H1 (cell line): ENCODE results near the gene HOXB5. TPM values are rescaled to one million over a fixed set of nuclear protein-coding genes. Genes with fewer than 3 reads are reported as not detected.

Experiments
- CTCF ChIA-PET: fragments of 300-600 bp; sonication (Branson Sonifier 250); formaldehyde crosslinking; loops from one replicate; lab custom pipeline; 2021; ENCODE audit not compliant: partially characterized antibody; lab: Charles Lee
- POLR2A ChIA-PET: fragments of 300-600 bp; sonication (Branson Sonifier 250); formaldehyde crosslinking; loops from one replicate; lab custom pipeline; 2021; ENCODE audit warnings: inconsistent platforms; ENCODE audit not compliant: partially characterized antibody; lab: Charles Lee
- DNase-seq, 2 experiments: peaks; one replicate each; pipeline versions ENCODE4 v3.0.0 to v3.0.0-alpha.2; 2010 to 2022; ENCODE audit warnings: low spot score in 2 of 2, low read depth in 1 of 2, mixed read lengths in 1 of 2
- FAIRE-seq: peaks from 2 replicates; lab custom pipeline; 2011; peaks lifted over from hg19 to GRCh38; lab: Jason Lieb, UNC
- H2AFZ ChIP-seq: 2 replicates; pipeline ENCODE4 v1.8.1; 2012; ENCODE audit warnings: low read length, inconsistent platforms
- H2AK5ac ChIP-seq: 2 replicates; pipeline ENCODE4 v1.6.1; 2013; ENCODE audit warnings: low read depth, low read length
- H2BK120ac ChIP-seq: replicated peaks from 2 replicates; pipeline ENCODE3; 2013; ENCODE audit warnings: low read depth, low read length, inconsistent platforms
- H2BK12ac ChIP-seq: 2 replicates; pipeline ENCODE4 v1.6.1; 2013; ENCODE audit warnings: low read depth, low read length
- H2BK15ac ChIP-seq: 2 replicates; pipeline ENCODE4 v1.6.1; 2013; ENCODE audit warnings: low read length
- H2BK20ac ChIP-seq: 2 replicates; pipeline ENCODE4 v1.6.1; 2013; ENCODE audit warnings: low read length
- H2BK5ac ChIP-seq: 2 replicates; pipeline ENCODE4 v1.6.1; 2013; ENCODE audit warnings: low read depth, low read length
- H3K14ac ChIP-seq: 2 replicates; pipeline ENCODE4 v1.6.1; 2013; ENCODE audit warnings: inconsistent platforms; ENCODE audit not compliant: insufficient read length
- H3K18ac ChIP-seq: 2 replicates; pipeline ENCODE4 v1.6.1; 2013; ENCODE audit warnings: low read length; ENCODE audit errors: extremely low read depth
- H3K23ac ChIP-seq: 2 replicates; pipeline ENCODE4 v1.6.1; 2013; ENCODE audit warnings: inconsistent platforms; ENCODE audit not compliant: insufficient read length
- H3K23me2 ChIP-seq: 2 replicates; pipeline ENCODE4 v1.6.1; 2013; ENCODE audit warnings: low read depth, low read length
- H3K27ac ChIP-seq: 2 replicates; pipeline ENCODE4 v1.6.1; 2011; ENCODE audit warnings: low read depth, low read length, inconsistent platforms
- H3K27me3 ChIP-seq, 4 experiments: replicated peaks in 1 of 4; 1 replicate in 1 of 4; 2 replicates in 3 of 4; pipeline versions ENCODE4 v1.6.1 to v1.8.1; 2011 to 2013; ENCODE audit warnings: low read length in 3 of 4, mild to moderate bottlenecking in 3 of 4, inconsistent platforms in 2 of 4, mixed read lengths in 2 of 4, moderate library complexity in 1 of 4; ENCODE audit not compliant: control insufficient read depth in 3 of 4, insufficient read depth in 3 of 4; ENCODE audit errors: extremely low read depth in 1 of 4
- H3K36me3 ChIP-seq, 4 experiments: 2 replicates each; pipeline versions ENCODE4 v1.6.1 to v1.8.1; 2011 to 2013; ENCODE audit warnings: mild to moderate bottlenecking in 4 of 4, low read length in 3 of 4, moderate library complexity in 2 of 4, control low read depth in 1 of 4, inconsistent platforms in 1 of 4; ENCODE audit not compliant: insufficient read depth in 4 of 4, control insufficient read depth in 2 of 4
- H3K4ac ChIP-seq: replicated peaks from 2 replicates; pipeline ENCODE3; 2013; ENCODE audit warnings: low read length, low read depth, mixed read lengths, inconsistent platforms; ENCODE audit not compliant: insufficient read length
- H3K4me1 ChIP-seq, 4 experiments: replicated peaks in 1 of 4; 1 replicate in 1 of 4; 2 replicates in 3 of 4; pipeline versions ENCODE4 v1.6.1 to v1.8.1; 2011 to 2013; ENCODE audit warnings: low read length in 3 of 4, inconsistent platforms in 2 of 4, mixed read lengths in 1 of 4; ENCODE audit not compliant: insufficient read depth in 4 of 4, control insufficient read depth in 3 of 4
- H3K4me2 ChIP-seq, 2 experiments: 2 replicates each; pipeline versions ENCODE4 v1.6.1 to v1.8.1; 2011 to 2013; ENCODE audit warnings: low read depth in 2 of 2, low read length in 2 of 2, control low read depth in 1 of 2, inconsistent platforms in 1 of 2, mild to moderate bottlenecking in 1 of 2; ENCODE audit not compliant: insufficient read depth in 1 of 2
- H3K4me3 ChIP-seq, 4 experiments: fragments of 200-600, 300-600 bp in 1 of 4; sonication (generic), shearing (Covaris generic), sonication (Bioruptor Twin) in 1 of 4; 2 replicates each; pipeline versions ENCODE4 v1.5.1 to v1.8.1; 2011 to 2016; ENCODE audit warnings: low read length in 4 of 4, low read depth in 3 of 4, control low read depth in 2 of 4, inconsistent platforms in 2 of 4, mild to moderate bottlenecking in 2 of 4, mixed read lengths in 1 of 4, moderate library complexity in 1 of 4; ENCODE audit not compliant: insufficient read depth in 2 of 4; ENCODE audit errors: extremely low read depth in 1 of 4
- H3K56ac ChIP-seq: replicated peaks from 2 replicates; pipeline ENCODE3; 2013; ENCODE audit warnings: low read depth, mild to moderate bottlenecking, mixed read lengths, low read length, inconsistent platforms; ENCODE audit not compliant: insufficient read length
- H3K79me1 ChIP-seq: 2 replicates; pipeline ENCODE4 v1.6.1; 2013; ENCODE audit warnings: low read depth, low read length, control low read depth
- H3K79me2 ChIP-seq, 2 experiments: 2 replicates each; pipeline versions ENCODE4 v1.6.1 to v1.8.1; 2012 to 2013; ENCODE audit warnings: low read length in 2 of 2, mild to moderate bottlenecking in 2 of 2, inconsistent platforms in 1 of 2; ENCODE audit not compliant: insufficient read depth in 2 of 2, control insufficient read depth in 1 of 2
- H3K9ac ChIP-seq, 4 experiments: replicated peaks in 1 of 4; 1 replicate in 1 of 4; 2 replicates in 3 of 4; pipeline versions ENCODE4 v1.6.1 to v1.8.1; 2011 to 2013; ENCODE audit warnings: low read depth in 3 of 4, low read length in 3 of 4, control low read depth in 2 of 4, mild to moderate bottlenecking in 2 of 4, moderate library complexity in 2 of 4, inconsistent platforms in 1 of 4; ENCODE audit errors: extremely low read depth in 1 of 4
- H3K9me3 ChIP-seq, 2 experiments: 2 replicates each; pipeline versions ENCODE4 v1.6.1 to v1.8.1; 2012 to 2013; ENCODE audit warnings: mild to moderate bottlenecking in 2 of 2, moderate library complexity in 2 of 2, control low read depth in 1 of 2, inconsistent platforms in 1 of 2, low read depth in 1 of 2, low read length in 1 of 2, mixed read lengths in 1 of 2; ENCODE audit not compliant: insufficient read depth in 2 of 2
- H4K20me1 ChIP-seq, 2 experiments: replicated peaks in 1 of 2; 2 replicates each; pipeline versions ENCODE3 to v1.8.1; 2011 to 2013; ENCODE audit warnings: inconsistent platforms in 2 of 2, low read length in 2 of 2, mild to moderate bottlenecking in 1 of 2; ENCODE audit not compliant: insufficient read depth in 2 of 2, control insufficient read depth in 1 of 2
- H4K5ac ChIP-seq: 2 replicates; pipeline ENCODE4 v1.6.1; 2013; ENCODE audit warnings: low read length, low read depth, mixed read lengths, inconsistent platforms; ENCODE audit not compliant: insufficient read length
- H4K8ac ChIP-seq: 2 replicates; pipeline ENCODE4 v1.8.0; 2013; ENCODE audit warnings: mild to moderate bottlenecking, moderate library complexity, low read length, inconsistent platforms; ENCODE audit not compliant: insufficient read depth; ENCODE audit errors: extremely low read depth
- H4K91ac ChIP-seq: replicated peaks from 2 replicates; pipeline ENCODE3; 2013; ENCODE audit warnings: low read length, mixed read lengths, inconsistent platforms; ENCODE audit not compliant: insufficient read length
- TAF1 ChIP-seq: IDR thresholded peaks from 2 replicates; pipeline ENCODE4 v1.6.1; 2011; ENCODE audit warnings: mild to moderate bottlenecking, low read depth, low read length
- WGBS, 2 experiments: shearing (Covaris generic) in 1 of 2; methylation state at CpG; one replicate each; pipeline versions ENCODE4 v1.1.6 to v1.1.7; 2013 to 2015; ENCODE audit warnings: low lambda C conversion rate in 2 of 2, mixed read lengths in 2 of 2, inconsistent platforms in 1 of 2, low coverage in 1 of 2, missing lambda C conversion rate in 1 of 2; ENCODE audit not compliant: insufficient replicate concordance in 2 of 2, insufficient coverage in 1 of 2, insufficient read length in 1 of 2; ENCODE audit errors: extremely low coverage in 1 of 2, missing lambda C conversion rate in 1 of 2; 5-methylcytosine and 5-hydroxymethylcytosine counted together
- polyA plus RNA-seq, 7 experiments: library from polyadenylated mRNA; depleted of rRNA in 3 of 7; stranded (reverse) in 5 of 7; unstranded in 2 of 7; fragments of >200 nt in 5 of 7; fragments of 200-250 nt in 2 of 7; gene quantifications; 1 replicate in 5 of 7; 2 replicates in 1 of 7; 4 replicates in 1 of 7; pipeline versions ENCODE4 v1.2.1 to v1.2.3, GENCODE V29; 2011 to 2013; ENCODE audit warnings: missing spikeins in 2 of 7, mixed read lengths in 2 of 7
- total RNA-seq: library from RNA; stranded (reverse); fragmentation: NEBNext Ultra II Directional; extraction: Animal tissue kit (Norgen Biotek cat#: 25700); gene quantifications from 2 replicates; pipeline ENCODE4 v1.2.1, GENCODE V29; 2021

HOXB5 gene
- total and polyA plus RNA-seq, 2 of the 8 experiments (the other 6 are each of a cell fraction or from before 2014, with no cell fraction given) = not detected

DNA sequence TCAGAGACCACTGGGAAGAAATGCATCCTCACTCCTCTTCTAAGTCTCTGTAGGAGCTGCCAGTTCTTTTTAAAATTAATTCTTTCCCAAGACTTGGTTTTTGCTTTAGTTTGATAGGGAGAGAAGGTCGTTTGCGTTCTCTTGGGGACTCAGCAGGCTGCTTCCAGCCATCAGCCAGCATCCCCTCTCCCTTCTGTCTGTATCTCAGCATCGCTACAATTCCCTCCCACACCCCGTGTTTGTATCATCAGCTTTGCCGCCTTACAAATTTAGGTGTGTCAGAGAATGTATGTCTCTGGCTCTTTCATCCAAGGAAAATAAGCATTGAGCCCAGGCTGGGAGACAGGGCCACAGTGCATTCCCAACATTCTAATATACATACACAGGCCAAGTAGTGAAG, 5.8 kb upstream of the HOXB5 start:
- H4K91ac ChIP-seq = no peak overlapping the region
- peaks cover 0 to 8% (median 4%) of the 10 kb centered on the region in 4 experiments; a peak in 4 of 7 replicates for H3K4me1 ChIP-seq
- peak overlapping the region; percentile 8; the same call in 1 of the 2 replicates for H2AK5ac ChIP-seq
- H3K79me1 ChIP-seq = no peaks in the 10 kb centered on the region
- H3K23ac ChIP-seq = no peak overlapping the region
- ChIA-PET CTCF (interaction anchor here (1.0 to 2.1 kb wide), 5 partner anchors 11 to 70 kb away, joined by 3 to 8 read pairs (median 5); no protein-coding TSS in a partner anchor), POLR2A (interaction anchor here (1.4 kb wide), 1 partner anchor 12 kb away, joined by 4 read pairs; no protein-coding TSS in a partner anchor)
- DNase-seq (no peak), FAIRE-seq (no peak)
- no peak overlapping the region for H4K8ac ChIP-seq
- peaks cover 38 to 59% of the 10 kb centered on the region in 2 experiments for H4K20me1 ChIP-seq
- no peak overlapping the region for H3K9ac ChIP-seq
- H3K4me3 ChIP-seq = no peak overlapping the region
- H3K18ac ChIP-seq = no peak overlapping the region
- no peak overlapping the region for H3K27ac ChIP-seq
- no peak overlapping the region for H4K5ac ChIP-seq
- peaks cover 99 to 100% (median 100%) of the 10 kb centered on the region in 4 experiments for H3K27me3 ChIP-seq
- no peak overlapping the region for H2BK120ac ChIP-seq
- no peak overlapping the region for H3K56ac ChIP-seq
- H3K4ac ChIP-seq = no peak overlapping the region
- H2BK5ac ChIP-seq = no peak overlapping the region
- no peaks in the 10 kb centered on the region for H3K9me3 ChIP-seq
- no peak overlapping the region for H3K14ac ChIP-seq
- no peak overlapping the region for H2AFZ ChIP-seq
- peaks cover 0 to 3% (median 0%) of the 10 kb centered on the region in 4 experiments; a peak in 1 of 8 replicates for H3K36me3 ChIP-seq
- no peaks in the 10 kb centered on the region for H3K79me2 ChIP-seq
- no peaks in the 10 kb centered on the region; the same call in 1 of the 2 replicates for H3K23me2 ChIP-seq
- H2BK15ac ChIP-seq = no peak overlapping the region
- WGBS, 2 experiments = 30% methylated on average over 5 of the region's 5 CpGs; no CpG with 5 or more reads in 1 of the 2 experiments
- no peak overlapping the region for H3K4me2 ChIP-seq
- no peak overlapping the region for H2BK12ac ChIP-seq
- no peak overlapping the region for H2BK20ac ChIP-seq
- no peak for TF ChIP-seq TAF1
